PC-3 (cell line): ENCODE measurements around the gene FBN3. TPM values are rescaled to one million over a fixed set of nuclear protein-coding genes. Genes with fewer than 3 reads are reported as not detected.

Source experiments
- ATAC-seq: fragments of 200-7000 bp; cut with Tn5 transposase; 2 replicates; pipeline ENCODE4 v1.9.1; 2020; ENCODE audit warnings: mild to moderate bottlenecking, moderate library complexity
- BruUV-seq: library from RNA; stranded (reverse); fragments of 400-500 nt; replicated peaks from 2 replicates; lab custom pipeline; 2021; lab: Mats Ljungman, UMichigan
- CTCF ChIA-PET: fragments of 300-600 bp; sonication (Branson Sonifier 250); formaldehyde crosslinking; loops from one replicate; lab custom pipeline; 2022; ENCODE audit warnings: antibody characterized with exemption; lab: Charles Lee
- POLR2A ChIA-PET: fragments of 300-600 bp; sonication (Branson Sonifier 250); formaldehyde crosslinking; loops from one replicate; lab custom pipeline; 2022; ENCODE audit warnings: antibody characterized with exemption; ENCODE audit not compliant: unreplicated experiment; lab: Charles Lee
- DNase-seq: peaks from one replicate; pipeline ENCODE4 v3.0.0-alpha.2; 2015
- H2AFZ ChIP-seq: fragments of 300-600 bp; sonication (generic); 2 replicates; pipeline ENCODE4 v1.6.0; 2016; ENCODE audit warnings: antibody characterized with exemption, low read length
- H3F3A ChIP-seq: fragments of 300-600 bp; sonication (generic); one replicate; pipeline ENCODE4 v1.6.0; 2017; ENCODE audit warnings: antibody characterized with exemption, low read length, control low read depth, mild to moderate bottlenecking; ENCODE audit not compliant: unreplicated experiment
- H3K27ac ChIP-seq: fragments of 300-600 bp; sonication (generic); 2 replicates; pipeline ENCODE4 v1.5.1; 2016; ENCODE audit warnings: mild to moderate bottlenecking, low read length
- H3K27me3 ChIP-seq: fragments of 300-600 bp; sonication (generic); 2 replicates; pipeline ENCODE4 v1.6.1; 2016; ENCODE audit warnings: low read length, mixed read lengths
- H3K36me3 ChIP-seq: fragments of 300-600 bp; sonication (generic); 2 replicates; pipeline ENCODE4 v1.6.1; 2016; ENCODE audit warnings: low read depth, mixed run types, low read length, mixed read lengths
- H3K4me1 ChIP-seq: fragments of 300-600 bp; sonication (generic); 2 replicates; pipeline ENCODE4 v1.5.1; 2016; ENCODE audit warnings: low read length; ENCODE audit not compliant: insufficient read depth
- H3K4me2 ChIP-seq: fragments of 300-600 bp; sonication (generic); 2 replicates; pipeline ENCODE4 v1.6.0; 2016; ENCODE audit warnings: low read length
- H3K4me3 ChIP-seq: fragments of 300-600 bp; sonication (generic); 2 replicates; pipeline ENCODE4 v1.5.1; 2016; ENCODE audit warnings: mild to moderate bottlenecking, low read length, mixed read lengths
- H3K79me2 ChIP-seq: fragments of 300-600 bp; sonication (generic); 2 replicates; pipeline ENCODE4 v1.6.1; 2017; ENCODE audit warnings: low read length, mixed read lengths
- H3K9ac ChIP-seq: fragments of 300-600 bp; sonication (generic); 2 replicates; pipeline ENCODE4 v1.6.0; 2016; ENCODE audit warnings: mild to moderate bottlenecking, low read length
- H3K9me2 ChIP-seq: fragments of 300-600 bp; sonication (generic); replicated peaks from 2 replicates; pipeline ENCODE4 v1.6.1; 2016; ENCODE audit warnings: mixed run types, low read length, mixed read lengths
- H3K9me3 ChIP-seq: fragments of 300-600 bp; sonication (generic); 2 replicates; pipeline ENCODE4 v1.6.1; 2016; ENCODE audit warnings: low read length, mixed read lengths
- H4K20me1 ChIP-seq: fragments of 300-600 bp; sonication (generic); 2 replicates; pipeline ENCODE4 v1.6.1; 2016; ENCODE audit warnings: low read length, mixed read lengths
- CTCF ChIP-seq: fragments of 300-600 bp; sonication (generic); conservative IDR thresholded peaks from 2 replicates; pipeline ENCODE4 v1.5.1; 2017; ENCODE audit warnings: antibody characterized with exemption, low read depth, mild to moderate bottlenecking, low read length
- EZH2 ChIP-seq: fragments of 300-600 bp; sonication (generic); IDR thresholded peaks from one replicate; pipeline ENCODE4 v1.6.1; 2017; ENCODE audit warnings: antibody characterized with exemption, mild to moderate bottlenecking, low read length; ENCODE audit not compliant: unreplicated experiment
- EZH2phosphoT487 ChIP-seq: fragments of 300-600 bp; sonication (generic); IDR thresholded peaks from 2 replicates; pipeline ENCODE4 v1.6.1; 2018; ENCODE audit warnings: mild to moderate bottlenecking, antibody characterized with exemption, low read length, borderline replicate concordance
- intact Hi-C: fragments of 100-400 bp; cut with micrococcal nuclease; formaldehyde crosslinking; loops from 2 replicates; pipeline ENCODE4 v1.9.0; 2023
- total RNA-seq: library from RNA; depleted of rRNA; stranded (reverse); fragments of >200 nt; gene quantifications from 2 replicates; pipeline ENCODE4 v1.2.3, GENCODE V29; 2014

Gene FBN3
- total RNA-seq, 1 experiment from 2014 or later, result under 0.01 TPM

DNA sequence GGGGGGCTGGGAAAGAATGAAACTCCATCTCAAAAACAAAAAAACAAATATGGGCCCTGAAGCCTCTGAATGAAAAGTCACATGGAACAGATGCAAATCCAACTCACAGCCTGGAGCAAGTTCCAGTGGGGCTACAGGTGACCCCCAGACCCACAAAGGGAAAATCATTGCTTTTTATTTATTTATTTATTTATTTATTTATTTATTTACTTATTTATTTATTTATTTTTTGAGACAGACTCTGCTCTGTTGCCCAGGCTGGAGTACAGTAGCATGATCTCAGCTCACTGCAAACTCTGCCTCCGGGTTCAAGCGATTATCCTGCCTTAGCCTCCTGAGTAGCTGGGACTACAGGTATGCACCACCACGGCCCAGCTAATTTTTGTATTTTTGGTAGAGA is 110.2 kb downstream of the FBN3 start:
- Histone ChIP-seq H4K20me1 (no peaks in the 10 kb centered on the region), H3K27ac (no peak overlapping the region), H3K27me3 (no peaks in the 10 kb centered on the region), H3F3A (no peaks in the 10 kb centered on the region), H3K36me3 (no peaks in the 10 kb centered on the region), H3K9me2 (no peaks in the 10 kb centered on the region), H3K9ac (no peak overlapping the region), H3K4me2 (no peak overlapping the region), H2AFZ (no peak overlapping the region), H3K9me3 (no peaks in the 10 kb centered on the region), H3K4me1 (no peaks in the 10 kb centered on the region), H3K4me3 (no peak overlapping the region), H3K79me2 (no peaks in the 10 kb centered on the region)
- no peak for TF ChIP-seq EZH2phosphoT487
- no peak for TF ChIP-seq EZH2
- no peak for TF ChIP-seq CTCF
- ATAC-seq, result no peak
- intact Hi-C loops, result no loop called here
- no peak for DNase-seq
- ChIA-PET CTCF (no interaction called here), POLR2A (no interaction called here)
- no TSS peak for BruUV-seq

- Histone ChIP-seq H3K9me3 (no peaks in the 10 kb centered on the region), H3K27me3 (no peaks in the 10 kb centered on the region), H3F3A (no peaks in the 10 kb centered on the region), H3K4me2 (no peak overlapping the region), H3K4me3 (no peak overlapping the region), H4K20me1 (no peaks in the 10 kb centered on the region), H3K9me2 (no peaks in the 10 kb centered on the region), H3K4me1 (no peaks in the 10 kb centered on the region), H3K36me3 (no peaks in the 10 kb centered on the region), H3K79me2 (no peaks in the 10 kb centered on the region), H3K27ac (no peak overlapping the region), H3K9ac (no peak overlapping the region), H2AFZ (no peak overlapping the region)
- CTCF ChIA-PET, result no interaction called here
- no TSS peak for BruUV-seq
- DNase-seq, result no peak
- POLR2A ChIA-PET, result no interaction called here
- intact Hi-C loops, result no loop called here
- no peak for ATAC-seq
- TF ChIP-seq CTCF (no peak), EZH2 (no peak), EZH2phosphoT487 (no peak)
These were observed 110.6 kb downstream of the FBN3 start for GRCh38 chr19:8038815-8039214.

GRCh38 chr19:8036434-8037099 is 112.8 kb downstream of the FBN3 start:
- Histone ChIP-seq H3K9ac (no peak overlapping the region), H3K79me2 (no peaks in the 10 kb centered on the region), H3K36me3 (no peaks in the 10 kb centered on the region), H3K4me3 (no peak overlapping the region), H3K9me3 (no peaks in the 10 kb centered on the region), H3K4me2 (no peak overlapping the region), H4K20me1 (no peaks in the 10 kb centered on the region), H3K4me1 (no peaks in the 10 kb centered on the region), H3K27me3 (no peaks in the 10 kb centered on the region), H2AFZ (no peak overlapping the region), H3K27ac (no peak overlapping the region), H3F3A (no peaks in the 10 kb centered on the region), H3K9me2 (no peaks in the 10 kb centered on the region)
- no peak for DNase-seq
- ChIA-PET POLR2A (no interaction called here), CTCF (no interaction called here)
- intact Hi-C loops, result no loop called here
- TF ChIP-seq CTCF (no peak), EZH2 (no peak), EZH2phosphoT487 (no peak)
- ATAC-seq, result no peak
- no TSS peak for BruUV-seq
